ENCODE data around the gene TMEM131.

Gene TMEM131

GRCh38 chr2:97788986-97789644 is 206.6 kb downstream of the TMEM131 start:
- no peak for FAIRE-seq

GRCh38 chr2:97785818-97786217 is 209.9 kb downstream of the TMEM131 start:
- no peak for FAIRE-seq

- no peak for FAIRE-seq
Measured at GRCh38 chr2:97784953-97785352, 210.8 kb downstream of the TMEM131 start.

- no peak for FAIRE-seq
Measured at GRCh38 chr2:97781981-97782380, 213.8 kb downstream of the TMEM131 start.

- FAIRE-seq: no peak
Measured at GRCh38 chr2:97779141-97779540, 216.6 kb downstream of the TMEM131 start.

- no peak for FAIRE-seq
Measured at GRCh38 chr2:97775074-97775473, 220.7 kb downstream of the TMEM131 start.

- FAIRE-seq: no peak
Measured at GRCh38 chr2:97774425-97774824, 221.3 kb downstream of the TMEM131 start.

- no peak for FAIRE-seq
Measured at GRCh38 chr2:97770445-97770844, 225.3 kb downstream of the TMEM131 start.

GRCh38 chr2:97769711-97770110 is 226.0 kb downstream of the TMEM131 start:
- FAIRE-seq: no peak

- FAIRE-seq: no peak
Measured at GRCh38 chr2:97769308-97769707, 226.4 kb downstream of the TMEM131 start.

GRCh38 chr2:97766567-97766966 is 229.2 kb downstream of the TMEM131 start:
- FAIRE-seq: no peak

GRCh38 chr2:97765933-97766332 is 229.8 kb downstream of the TMEM131 start:
- no peak for FAIRE-seq

- FAIRE-seq: no peak
Measured at GRCh38 chr2:97764559-97765263, 231.0 kb downstream of the TMEM131 start.

- FAIRE-seq: no peak
Measured at GRCh38 chr2:97763176-97763845, 232.4 kb downstream of the TMEM131 start.

- no peak for FAIRE-seq
Measured at GRCh38 chr2:97761192-97761591, 234.6 kb downstream of the TMEM131 start.

- no peak for FAIRE-seq
Measured at GRCh38 chr2:97760480-97761049, 235.2 kb downstream of the TMEM131 start.

GRCh38 chr2:97759727-97760407 is 235.9 kb downstream of the TMEM131 start:
- no peak for FAIRE-seq

GRCh38 chr2:97758131-97758705 is 237.5 kb downstream of the TMEM131 start:
- no peak for FAIRE-seq

GRCh38 chr2:97757062-97757461 is 238.7 kb downstream of the TMEM131 start:
- FAIRE-seq: no peak

GRCh38 chr2:97755491-97755890 is 240.3 kb downstream of the TMEM131 start:
- FAIRE-seq: no peak

- FAIRE-seq: no peak
Measured at GRCh38 chr2:97754690-97755346, 240.9 kb downstream of the TMEM131 start.
